GM12891 (cell line): ENCODE measurements around the gene EDA.

Source experiments
- PAX5 ChIP-seq: IDR thresholded peaks from 2 replicates; pipeline ENCODE4 v1.6.1; 2011; ENCODE audit warnings: low read length, moderate library complexity, mild to moderate bottlenecking; ENCODE audit not compliant: insufficient read depth, severe bottlenecking
- POLR2A ChIP-seq: IDR thresholded peaks from 2 replicates; pipeline ENCODE4 v1.6.1; 2011; ENCODE audit warnings: low read depth, low read length, control low read depth
- POLR2AphosphoS5 ChIP-seq: IDR thresholded peaks from 2 replicates; pipeline ENCODE4 v1.6.1; 2011; ENCODE audit warnings: low read depth, low read length, control low read depth
- SPI1 ChIP-seq: IDR thresholded peaks from 2 replicates; pipeline ENCODE4 v1.6.1; 2011; ENCODE audit warnings: low read depth, low read length, control low read depth
- TAF1 ChIP-seq: IDR thresholded peaks from 2 replicates; pipeline ENCODE4 v1.6.1; 2011; ENCODE audit warnings: low read depth, low read length, control low read depth

DNA sequence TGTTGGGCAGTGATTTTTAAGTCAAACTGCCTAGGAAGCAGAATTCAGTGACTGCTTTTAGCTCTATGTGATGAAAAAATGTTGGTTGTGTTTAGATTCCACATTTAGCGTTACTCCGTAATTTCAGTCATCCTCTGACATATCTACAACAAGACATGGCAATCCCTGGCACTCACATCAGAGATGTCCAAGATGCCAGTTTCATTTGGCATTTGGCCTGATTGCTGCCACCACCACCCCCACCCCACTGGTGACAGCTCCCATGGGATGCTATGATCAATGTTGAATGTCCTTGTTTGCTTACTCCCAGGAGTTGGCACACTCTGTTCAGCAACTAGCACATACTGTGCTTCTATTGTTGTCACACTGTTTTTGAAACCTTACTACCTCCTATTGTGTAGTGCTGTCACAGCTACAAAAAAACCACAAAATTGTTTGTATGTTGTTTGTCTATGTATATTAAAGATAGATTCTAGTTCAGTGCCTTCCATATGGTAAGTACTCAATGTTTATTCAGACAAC lies 332.4 kb downstream of the EDA start:
- TF ChIP-seq POLR2AphosphoS5 (no peak), PAX5 (no peak), SPI1 (no peak), POLR2A (no peak), TAF1 (no peak)
